Activated effector memory CD4-positive, alpha-beta T cell treated with Interleukin-2 at 50 U/mL for 16 hours (primary cell): ENCODE data around the gene TACC2.
"Not testable (repeated sequence)": the region's sequence is repeated elsewhere in the genome, so short reads cannot be mapped to it uniquely, and the experiment has no call there.

Source experiments
- DNase-seq: peaks from one replicate; pipeline ENCODE4 v3.0.0-alpha.2; 2020

Gene TACC2

GRCh38 chr10:122198631-122199030 lies 209.7 kb downstream of the TACC2 start:
- DNase-seq = no peak

- no peak for DNase-seq
Observed at GRCh38 chr10:122199070-122199469, 210.1 kb downstream of the TACC2 start.

GRCh38 chr10:122199689-122200088 lies 210.7 kb downstream of the TACC2 start:
- no peak for DNase-seq

GRCh38 chr10:122201401-122201800 lies 212.4 kb downstream of the TACC2 start:
- DNase-seq = no peak

GRCh38 chr10:122203180-122203579 lies 214.2 kb downstream of the TACC2 start:
- not testable (repeated sequence) for DNase-seq

- DNase-seq = no peak
Observed at GRCh38 chr10:122204691-122205489, 215.9 kb downstream of the TACC2 start.

- DNase-seq = no peak
Observed at GRCh38 chr10:122206471-122207065, 217.6 kb downstream of the TACC2 start.

GRCh38 chr10:122207163-122207562 lies 218.2 kb downstream of the TACC2 start:
- DNase-seq = no peak

- no peak for DNase-seq
Observed at GRCh38 chr10:122207596-122207995, 218.6 kb downstream of the TACC2 start.

- no peak for DNase-seq
Observed at GRCh38 chr10:122208571-122209430, 219.8 kb downstream of the TACC2 start.

- no peak for DNase-seq
Observed at GRCh38 chr10:122210481-122211265, 221.7 kb downstream of the TACC2 start.

- no peak for DNase-seq
Observed at GRCh38 chr10:122213364-122213763, 224.4 kb downstream of the TACC2 start.

- no peak for DNase-seq
Observed at GRCh38 chr10:122213766-122214165, 224.8 kb downstream of the TACC2 start.

GRCh38 chr10:122216047-122216446 lies 227.1 kb downstream of the TACC2 start:
- no peak for DNase-seq

- no peak for DNase-seq
Observed at GRCh38 chr10:122219340-122219739, 230.4 kb downstream of the TACC2 start.

- no peak for DNase-seq
Observed at GRCh38 chr10:122220736-122221135, 231.8 kb downstream of the TACC2 start.

GRCh38 chr10:122221958-122222357 lies 233.0 kb downstream of the TACC2 start:
- no peak for DNase-seq

GRCh38 chr10:122222638-122223037 lies 233.7 kb downstream of the TACC2 start:
- no peak for DNase-seq

GRCh38 chr10:122224159-122224558 lies 235.2 kb downstream of the TACC2 start:
- no peak for DNase-seq

- DNase-seq = no peak
Observed at GRCh38 chr10:122225330-122225729, 236.4 kb downstream of the TACC2 start.

- DNase-seq = no peak
Observed at GRCh38 chr10:122227754-122228153, 238.8 kb downstream of the TACC2 start.

GRCh38 chr10:122229666-122230065 lies 240.7 kb downstream of the TACC2 start:
- no peak for DNase-seq

- no peak for DNase-seq
Observed at GRCh38 chr10:122230222-122230621, 241.3 kb downstream of the TACC2 start.
